WERI-Rb-1 (cell line): ENCODE results near the gene RABL6.
"Not testable (repeated sequence)": the region's sequence is repeated elsewhere in the genome, so short reads cannot be mapped to it uniquely, and the experiment has no call there.

Experiments
- DNase-seq: peaks from one replicate; pipeline ENCODE4 v3.0.0-alpha.2; 2020
- H3K27ac ChIP-seq: fragments of 250-450 bp; sonication (Bioruptor Pico); 2 replicates; pipeline ENCODE4 v1.5.1; 2020; ENCODE audit warnings: mild to moderate bottlenecking, moderate library complexity
- H3K27me3 ChIP-seq: fragments of 250-450 bp; sonication (Bioruptor Pico); 2 replicates; pipeline ENCODE4 v1.5.1; 2021; ENCODE audit warnings: mild to moderate bottlenecking, low read depth, moderate library complexity; ENCODE audit not compliant: insufficient read depth, severe bottlenecking
- H3K36me3 ChIP-seq: fragments of 250-450 bp; sonication (Bioruptor Pico); 2 replicates; pipeline ENCODE4 v1.5.1; 2020; ENCODE audit warnings: mild to moderate bottlenecking, moderate library complexity
- H3K4me3 ChIP-seq: 2 replicates; pipeline ENCODE4 v1.5.1; 2011; ENCODE audit warnings: low read depth, mild to moderate bottlenecking, control low read depth, low read length
- H3K9me3 ChIP-seq: fragments of 250-450 bp; sonication (Bioruptor Pico); 2 replicates; pipeline ENCODE4 v1.5.1; 2021; ENCODE audit warnings: mild to moderate bottlenecking, moderate library complexity; ENCODE audit not compliant: severe bottlenecking
- TF ChIP-seq, protein P1 (sequence below): IDR thresholded peaks from 2 replicates; pipeline ENCODE4 v1.5.1; 2011; ENCODE audit warnings: low read depth, mild to moderate bottlenecking, control low read depth, inconsistent platforms, low read length

Gene RABL6

DNA sequence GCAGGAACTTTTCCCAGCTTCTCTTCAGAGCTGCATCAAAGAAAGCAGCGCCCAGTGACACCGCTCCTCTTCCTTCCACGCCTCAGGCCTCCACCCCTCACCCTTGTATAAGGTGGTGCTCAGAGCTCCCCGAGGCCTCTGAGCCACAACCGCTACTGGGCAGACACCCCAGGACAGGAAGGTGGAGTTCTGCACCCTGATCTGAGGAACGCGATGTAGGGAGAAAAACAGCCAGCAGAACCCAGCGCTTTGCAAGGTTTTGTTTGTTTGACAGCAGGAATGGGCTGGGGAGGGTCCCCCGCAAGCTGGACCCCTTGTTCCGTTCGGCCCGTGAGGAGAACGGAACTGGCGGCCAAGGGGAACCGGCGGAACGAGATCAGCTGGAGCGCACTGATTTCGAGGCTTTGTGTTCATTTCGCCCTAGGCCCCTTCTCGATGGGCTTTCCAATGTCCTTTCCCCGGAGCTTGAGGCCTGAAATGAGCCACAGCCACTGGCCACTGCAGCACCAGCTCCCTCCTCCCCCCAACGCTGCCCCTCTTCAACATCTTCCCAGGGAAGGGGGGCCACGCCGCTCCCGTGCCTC lies 54.2 kb downstream of the RABL6 start:
- TF ChIP-seq, protein P1, sequence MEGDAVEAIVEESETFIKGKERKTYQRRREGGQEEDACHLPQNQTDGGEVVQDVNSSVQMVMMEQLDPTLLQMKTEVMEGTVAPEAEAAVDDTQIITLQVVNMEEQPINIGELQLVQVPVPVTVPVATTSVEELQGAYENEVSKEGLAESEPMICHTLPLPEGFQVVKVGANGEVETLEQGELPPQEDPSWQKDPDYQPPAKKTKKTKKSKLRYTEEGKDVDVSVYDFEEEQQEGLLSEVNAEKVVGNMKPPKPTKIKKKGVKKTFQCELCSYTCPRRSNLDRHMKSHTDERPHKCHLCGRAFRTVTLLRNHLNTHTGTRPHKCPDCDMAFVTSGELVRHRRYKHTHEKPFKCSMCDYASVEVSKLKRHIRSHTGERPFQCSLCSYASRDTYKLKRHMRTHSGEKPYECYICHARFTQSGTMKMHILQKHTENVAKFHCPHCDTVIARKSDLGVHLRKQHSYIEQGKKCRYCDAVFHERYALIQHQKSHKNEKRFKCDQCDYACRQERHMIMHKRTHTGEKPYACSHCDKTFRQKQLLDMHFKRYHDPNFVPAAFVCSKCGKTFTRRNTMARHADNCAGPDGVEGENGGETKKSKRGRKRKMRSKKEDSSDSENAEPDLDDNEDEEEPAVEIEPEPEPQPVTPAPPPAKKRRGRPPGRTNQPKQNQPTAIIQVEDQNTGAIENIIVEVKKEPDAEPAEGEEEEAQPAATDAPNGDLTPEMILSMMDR = no peak
- peaks cover 79% of the 10 kb centered on the region for H3K36me3 ChIP-seq

DNA sequence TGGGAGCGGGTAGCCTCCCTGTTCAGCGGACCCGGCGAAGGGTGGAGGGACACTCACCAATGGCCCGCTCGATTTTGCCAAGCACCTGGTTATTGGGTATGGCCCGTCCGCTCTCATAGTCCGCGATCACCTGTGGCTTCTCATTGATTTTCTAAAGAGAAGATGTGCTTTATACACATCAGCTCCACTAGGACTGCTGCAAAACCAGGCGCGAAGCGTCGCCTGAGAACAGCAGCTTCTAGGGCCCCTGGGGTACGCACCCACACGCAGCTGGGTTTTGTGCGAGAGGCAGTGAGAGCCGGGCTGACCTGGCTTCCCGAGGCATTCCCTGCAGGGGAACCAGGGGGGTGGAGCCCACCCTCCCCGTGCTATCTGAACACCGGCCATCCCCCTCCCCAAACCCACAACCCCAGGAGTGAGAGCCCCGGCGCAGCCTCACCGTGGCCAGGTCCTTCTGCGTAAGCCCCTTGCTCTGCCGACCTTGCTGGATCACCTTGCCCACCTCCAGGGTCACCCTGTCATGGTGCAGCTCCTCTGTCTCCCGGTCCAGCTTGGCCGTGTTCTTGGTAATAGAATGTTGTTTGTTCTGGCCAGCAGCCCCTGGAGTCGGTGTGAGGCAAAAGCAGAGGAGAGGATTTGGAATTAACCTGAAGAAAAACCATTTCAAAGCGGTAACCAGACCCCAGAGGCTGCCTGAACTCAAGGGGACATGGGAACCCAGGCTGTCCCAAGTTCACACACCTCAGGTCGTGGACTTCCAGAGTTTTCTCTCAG lies 55.3 kb downstream of the RABL6 start:
- Histone ChIP-seq H3K27me3 (no peaks in the 10 kb centered on the region), H3K36me3 (peaks cover 73% of the 10 kb centered on the region)
- TF ChIP-seq, protein P1 = no peak

More for the DNA sequence above, 54.2 kb downstream of the RABL6 start:
- H3K27ac ChIP-seq = no peak overlapping the region
- peaks cover 3% of the 10 kb centered on the region for H3K9me3 ChIP-seq
- H3K27me3 ChIP-seq = no peaks in the 10 kb centered on the region
- DNase-seq = no peak
- H3K4me3 ChIP-seq = no peak overlapping the region

DNA sequence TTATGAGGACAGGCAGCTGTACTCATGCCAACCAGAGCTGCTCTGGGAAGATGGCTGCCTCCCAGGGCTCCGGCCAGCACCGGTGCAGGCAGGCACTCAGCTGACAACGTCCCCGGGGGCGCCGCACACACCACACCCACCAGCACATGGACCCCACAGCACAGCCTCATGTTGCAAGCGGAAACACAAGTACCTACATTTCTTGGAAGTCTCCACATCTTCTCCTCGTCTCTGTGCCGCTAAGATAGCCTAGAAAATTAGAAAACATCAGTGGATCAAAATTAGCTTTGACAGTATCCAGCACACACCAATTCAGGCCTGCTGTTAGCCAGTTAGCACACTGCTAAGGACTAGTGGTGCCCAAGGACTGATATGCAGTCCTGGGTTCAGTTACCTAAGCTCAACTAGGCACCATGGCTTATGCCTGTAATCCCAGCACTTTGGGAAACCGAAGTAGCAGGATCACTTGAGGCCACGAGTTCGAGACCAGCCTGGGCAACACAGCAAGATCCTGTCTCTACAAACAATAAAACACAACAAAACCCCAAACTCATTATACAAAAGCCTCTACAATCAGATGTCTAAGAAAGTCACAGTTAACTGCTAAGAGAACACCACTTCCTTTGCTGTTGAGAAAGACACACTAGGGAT lies 56.0 kb downstream of the RABL6 start:
- no peak for DNase-seq

More for the DNA sequence above, 55.3 kb downstream of the RABL6 start:
- Histone ChIP-seq H3K4me3 (no peak overlapping the region), H3K9me3 (peaks cover 9% of the 10 kb centered on the region), H3K27ac (no peak overlapping the region)
- DNase-seq = no peak

DNA sequence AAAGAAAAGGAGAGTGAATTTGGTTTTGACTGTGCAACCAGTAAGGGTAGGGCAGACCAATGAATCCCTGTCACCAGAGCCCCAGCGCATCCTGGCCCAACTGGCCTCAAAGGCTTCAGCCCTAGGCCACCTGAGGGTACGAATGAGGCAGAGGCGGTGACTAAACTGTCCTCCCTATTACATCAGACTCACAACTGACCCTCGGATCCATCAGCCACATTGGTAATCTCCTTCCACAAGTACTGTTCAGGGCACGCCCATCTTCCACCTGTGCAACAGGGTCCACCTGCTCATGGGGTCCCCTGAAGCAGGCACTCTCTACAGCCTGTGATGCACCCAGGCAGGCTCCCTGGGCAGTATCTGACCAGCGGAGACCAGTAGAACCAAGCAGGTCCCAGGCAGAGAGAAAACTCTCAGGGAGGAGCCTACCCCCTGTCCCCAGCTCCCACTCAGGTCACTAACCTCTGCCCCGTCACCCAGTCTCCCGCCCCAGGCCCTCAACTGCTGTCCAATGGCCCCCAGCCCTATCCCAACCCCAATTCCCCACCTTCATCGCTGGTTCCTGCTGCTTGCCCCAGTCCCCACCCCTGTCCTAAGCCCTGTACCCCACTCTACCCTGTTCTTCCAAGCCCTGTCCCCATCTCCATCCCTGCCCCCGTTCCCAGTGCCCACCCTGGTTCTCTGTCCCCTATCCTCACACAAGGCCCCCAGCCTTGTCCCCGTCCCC lies 57.5 kb downstream of the RABL6 start:
- DNase-seq = no peak
- Histone ChIP-seq H3K27me3 (no peaks in the 10 kb centered on the region), H3K36me3 (peaks cover 52% of the 10 kb centered on the region), H3K9me3 (peaks cover 9% of the 10 kb centered on the region), H3K27ac (peak overlapping the region; percentile 44), H3K4me3 (peak overlapping the region; percentile 67)
- TF ChIP-seq, protein P1 = no peak

More for the DNA sequence above, 56.0 kb downstream of the RABL6 start:
- no peaks in the 10 kb centered on the region for H3K27me3 ChIP-seq
- H3K36me3 ChIP-seq = peaks cover 66% of the 10 kb centered on the region
- H3K9me3 ChIP-seq = peaks cover 9% of the 10 kb centered on the region
- TF ChIP-seq, protein P1 = no peak
- no peak overlapping the region for H3K27ac ChIP-seq
- no peak overlapping the region for H3K4me3 ChIP-seq

DNA sequence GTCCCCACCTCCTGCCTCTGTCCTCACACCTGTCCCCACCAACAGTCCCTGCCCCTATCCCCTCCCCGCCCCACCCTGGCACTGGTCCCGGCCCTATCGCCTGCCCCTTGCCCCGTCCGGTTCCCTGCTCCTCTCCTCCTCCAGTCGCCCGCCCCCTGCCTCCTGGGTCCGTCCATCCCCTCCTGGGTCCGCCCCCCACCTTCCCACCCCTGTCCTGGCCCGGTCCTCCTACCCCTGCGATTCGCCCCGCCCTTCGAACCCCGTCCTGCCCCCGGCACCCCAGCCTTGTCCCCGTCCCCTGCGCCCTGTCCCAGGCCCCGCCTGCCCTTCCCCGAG lies 58.0 kb downstream of the RABL6 start:
- Histone ChIP-seq H3K9me3 (peaks cover 9% of the 10 kb centered on the region), H3K27me3 (no peaks in the 10 kb centered on the region), H3K4me3 (peak overlapping the region; percentile 67), H3K27ac (peak overlapping the region; percentile 90), H3K36me3 (peaks cover 46% of the 10 kb centered on the region)
- TF ChIP-seq, protein P1 = no peak
- DNase-seq = no peak

DNA sequence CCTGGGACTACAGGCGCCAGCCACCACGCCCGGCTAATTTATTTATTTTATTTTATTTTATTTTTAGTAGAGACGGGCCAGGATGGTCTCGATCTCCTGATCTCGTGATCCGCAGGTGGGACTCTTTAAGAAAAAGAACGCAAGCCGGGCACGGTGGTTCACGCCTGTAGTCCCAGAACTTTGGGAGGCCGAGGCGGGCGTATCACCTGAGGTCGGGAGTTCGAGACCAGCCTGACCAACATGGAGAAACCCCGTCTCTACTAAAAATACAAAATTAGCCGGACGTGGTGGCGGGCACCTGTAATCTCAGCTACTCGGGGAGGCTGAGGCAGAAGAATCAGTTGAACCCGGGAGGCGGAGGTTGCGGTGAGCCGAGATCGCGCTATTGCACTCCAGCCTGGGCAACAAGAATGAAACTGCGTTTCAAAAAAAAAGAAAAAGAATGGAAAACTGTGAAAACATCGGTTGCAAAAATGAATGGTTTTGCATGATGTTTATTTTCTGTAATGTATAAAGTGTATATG lies 59.2 kb downstream of the RABL6 start:
- peak overlapping the region; percentile 69 for H3K27ac ChIP-seq
- not testable (repeated sequence) for H3K27me3 ChIP-seq, DNase-seq
- H3K36me3 ChIP-seq = peaks cover 34% of the 10 kb centered on the region
- H3K9me3 ChIP-seq = peaks cover 12% of the 10 kb centered on the region
- peak overlapping the region; percentile 43 for H3K4me3 ChIP-seq
